Measurements from ENCODE around the gene CYP3A5.
"Not testable (repeated sequence)": the region's sequence is repeated elsewhere in the genome, so short reads cannot be mapped to it uniquely, and the experiment has no call there.

The CYP3A5 gene

GRCh38 chr7:99685129-99685758, 5.4 kb upstream of the CYP3A5 start:
- no peak for DNase-seq

GRCh38 chr7:99679032-99679399, 780 bp downstream of the CYP3A5 start:
- DNase-seq: no peak

- no peak for DNase-seq
Observed at GRCh38 chr7:99677648-99678045, 2.1 kb downstream of the CYP3A5 start.

- no peak for DNase-seq
Observed at GRCh38 chr7:99677013-99677647, 2.7 kb downstream of the CYP3A5 start.

GRCh38 chr7:99674995-99675742, 4.6 kb downstream of the CYP3A5 start:
- no peak for DNase-seq

GRCh38 chr7:99672573-99672972, 7.2 kb downstream of the CYP3A5 start:
- DNase-seq: no peak

- DNase-seq: no peak
Observed at GRCh38 chr7:99669782-99670181, 10.0 kb downstream of the CYP3A5 start.

- no peak for DNase-seq
Observed at GRCh38 chr7:99668541-99668940, 11.3 kb downstream of the CYP3A5 start.

GRCh38 chr7:99667179-99667578, 12.6 kb downstream of the CYP3A5 start:
- no peak for DNase-seq

GRCh38 chr7:99666013-99666395, 13.8 kb downstream of the CYP3A5 start:
- DNase-seq: no peak

GRCh38 chr7:99665312-99666012, 14.3 kb downstream of the CYP3A5 start:
- DNase-seq: no peak

- not testable (repeated sequence) for DNase-seq
Observed at GRCh38 chr7:99657879-99658278, 21.9 kb downstream of the CYP3A5 start.

GRCh38 chr7:99654626-99655025, 25.2 kb downstream of the CYP3A5 start:
- not testable (repeated sequence) for DNase-seq

GRCh38 chr7:99653754-99654153, 26.0 kb downstream of the CYP3A5 start:
- DNase-seq: no peak

- not testable (repeated sequence) for DNase-seq
Observed at GRCh38 chr7:99653269-99653668, 26.5 kb downstream of the CYP3A5 start.

GRCh38 chr7:99652671-99653070, 27.1 kb downstream of the CYP3A5 start:
- no peak for DNase-seq

- no peak for DNase-seq
Observed at GRCh38 chr7:99651290-99651689, 28.5 kb downstream of the CYP3A5 start.

- DNase-seq: no peak
Observed at GRCh38 chr7:99648843-99649242, 31.0 kb downstream of the CYP3A5 start.

- DNase-seq: no peak
Observed at GRCh38 chr7:99645590-99645989, 34.2 kb downstream of the CYP3A5 start.

GRCh38 chr7:99644431-99644830, 35.4 kb downstream of the CYP3A5 start:
- DNase-seq: no peak

GRCh38 chr7:99643464-99643863, 36.3 kb downstream of the CYP3A5 start:
- DNase-seq: no peak

- DNase-seq: no peak
Observed at GRCh38 chr7:99642027-99642426, 37.8 kb downstream of the CYP3A5 start.

- no peak for DNase-seq
Observed at GRCh38 chr7:99639267-99639666, 40.5 kb downstream of the CYP3A5 start.

- DNase-seq: no peak
Observed at GRCh38 chr7:99638731-99639130, 41.1 kb downstream of the CYP3A5 start.
